GM19043 (cell line): ENCODE results near the gene PXMP4.

Experiments
- ATAC-seq: cut with Tn5 transposase; IDR thresholded peaks from one replicate; pipeline ENCODE4 v1.9.1; 2021; ENCODE audit warnings: low read depth; ENCODE audit not compliant: unreplicated experiment

PXMP4 gene

GRCh38 chr20:33732166-33732970 is 12.3 kb upstream of the PXMP4 start:
- ATAC-seq, result peak; percentile 46

DNA sequence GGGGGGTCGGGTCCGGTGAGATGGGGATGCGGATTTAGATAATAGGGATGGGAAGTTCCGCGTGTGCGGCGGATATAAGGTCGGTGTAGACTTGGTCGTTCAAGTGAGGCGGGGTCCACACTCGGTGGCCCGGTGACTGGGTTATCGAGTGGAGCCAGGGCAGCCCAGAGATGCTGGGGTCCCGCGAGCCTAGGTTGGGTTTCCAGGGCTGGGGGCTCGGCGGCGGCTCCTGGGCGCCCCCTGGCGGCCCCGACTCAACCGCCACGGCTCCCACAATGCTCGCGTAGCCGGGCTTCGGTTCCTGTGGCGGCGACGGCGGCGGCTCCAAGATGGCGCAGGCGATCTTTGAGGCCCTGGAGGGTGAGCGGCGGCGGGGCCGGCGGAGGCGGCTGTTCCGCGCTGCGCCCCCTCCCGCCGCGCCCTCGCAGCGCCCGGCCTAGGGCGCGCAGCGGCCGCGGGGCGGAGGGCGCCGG is 11.6 kb upstream of the PXMP4 start, which contains the start of gene ZNF341:
ZNF341 (plus strand) TSS at position 304 of the 473 bp plus-strand sequence; CDS start at position 330, 26 bp downstream.
- ATAC-seq, result peak; percentile 59

GRCh38 chr20:33730946-33731692 is 11.0 kb upstream of the PXMP4 start:
- no peak for ATAC-seq

- ATAC-seq, result no peak
Measured at GRCh38 chr20:33729101-33729500, 9.0 kb upstream of the PXMP4 start.

- ATAC-seq, result no peak
Measured at GRCh38 chr20:33728463-33728862, 8.4 kb upstream of the PXMP4 start.

DNA sequence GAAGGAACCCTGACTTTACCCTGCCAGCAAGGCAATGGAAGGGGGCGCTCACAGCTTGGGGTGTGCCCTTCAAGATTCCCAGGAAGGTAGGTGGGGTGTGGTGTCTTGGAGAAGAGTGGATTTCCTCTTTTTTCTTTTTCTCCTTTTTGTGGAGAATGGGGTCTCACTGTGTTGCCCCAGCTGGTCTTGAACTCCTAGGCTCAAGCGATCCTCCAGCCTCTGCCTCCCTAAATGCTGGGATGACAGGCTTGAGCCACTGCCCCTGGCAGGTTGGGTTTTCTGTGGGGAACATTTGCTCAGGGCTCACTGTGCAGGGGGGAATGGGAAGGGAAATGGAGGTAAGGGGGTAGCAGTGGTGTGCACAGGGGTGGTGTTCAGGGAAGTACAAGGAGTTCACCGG is 7.7 kb upstream of the PXMP4 start:
- ATAC-seq, result no peak

GRCh38 chr20:33727115-33727479 is 7.0 kb upstream of the PXMP4 start:
- no peak for ATAC-seq

GRCh38 chr20:33725607-33726264 is 5.6 kb upstream of the PXMP4 start:
- ATAC-seq, result no peak

GRCh38 chr20:33724439-33725094 is 4.5 kb upstream of the PXMP4 start:
- ATAC-seq, result no peak

DNA sequence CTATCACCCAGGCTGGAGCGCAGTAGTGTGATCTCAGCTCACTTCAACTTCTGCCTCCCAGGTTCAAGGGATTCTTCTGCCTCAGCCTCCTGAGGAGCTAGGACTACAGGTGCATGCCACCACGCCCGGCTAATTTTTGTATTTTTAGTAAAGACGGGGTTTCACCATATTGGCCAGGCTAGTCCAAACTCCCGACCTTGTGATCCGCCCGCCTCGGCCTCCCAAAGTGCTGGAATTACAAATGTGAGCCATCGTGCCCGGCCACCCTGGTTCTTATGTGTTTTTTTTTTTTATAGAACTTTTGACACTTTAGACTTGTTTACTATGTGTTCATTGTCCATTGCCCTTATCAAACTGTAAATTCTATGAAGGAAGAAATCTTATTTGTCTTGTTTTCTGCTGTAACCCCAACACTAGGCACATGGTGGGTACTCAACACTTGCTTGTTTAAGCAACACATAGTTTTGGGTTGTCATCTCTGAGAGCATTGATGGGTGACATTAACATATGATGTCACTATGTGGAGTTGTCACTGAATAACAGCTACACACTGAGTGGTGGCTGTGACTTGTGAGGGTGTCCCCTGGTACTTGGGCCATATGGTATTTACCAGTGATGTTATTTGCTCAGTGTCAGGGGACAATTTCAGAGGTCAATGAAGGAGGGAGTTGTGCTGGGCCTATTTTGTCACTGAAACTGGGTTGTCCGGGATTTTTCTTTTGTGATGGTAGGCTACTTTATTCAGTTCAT is 1.5 kb upstream of the PXMP4 start:
- no peak for ATAC-seq

DNA sequence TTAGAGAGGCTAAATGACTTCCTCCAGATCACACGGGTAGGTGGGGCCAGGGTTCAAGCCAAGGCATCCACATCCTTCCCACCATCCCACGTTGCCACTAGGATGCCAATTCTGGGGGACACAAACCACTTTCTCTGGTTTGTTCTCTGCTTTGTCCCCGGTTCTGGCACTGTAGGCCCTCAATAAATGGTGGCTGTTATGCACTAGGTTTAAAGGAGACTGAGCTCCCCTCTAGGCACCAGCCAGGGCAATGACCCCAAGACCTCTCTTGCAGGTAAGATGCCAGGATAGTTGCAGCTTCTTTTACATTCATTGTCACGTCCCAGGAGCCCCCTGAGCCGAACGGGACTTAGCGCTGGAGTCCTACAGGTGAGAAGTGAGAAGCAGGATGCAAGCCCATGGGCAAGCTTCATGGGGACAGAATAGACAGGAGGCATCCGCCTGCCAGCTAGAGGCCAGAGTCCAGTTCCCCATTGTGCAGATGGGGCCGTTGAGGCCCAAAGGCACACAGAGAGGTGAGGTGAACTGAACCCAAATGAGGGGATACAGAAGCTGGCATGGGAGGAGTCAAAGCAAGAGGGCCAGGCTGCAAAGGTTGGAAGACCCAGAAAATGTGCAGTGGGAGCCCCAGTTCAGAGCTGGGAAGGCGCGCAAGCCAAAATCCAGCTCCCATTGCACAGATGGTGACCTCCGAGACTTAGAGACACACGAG is 677 bp downstream of the PXMP4 start:
- ATAC-seq, result no peak

DNA sequence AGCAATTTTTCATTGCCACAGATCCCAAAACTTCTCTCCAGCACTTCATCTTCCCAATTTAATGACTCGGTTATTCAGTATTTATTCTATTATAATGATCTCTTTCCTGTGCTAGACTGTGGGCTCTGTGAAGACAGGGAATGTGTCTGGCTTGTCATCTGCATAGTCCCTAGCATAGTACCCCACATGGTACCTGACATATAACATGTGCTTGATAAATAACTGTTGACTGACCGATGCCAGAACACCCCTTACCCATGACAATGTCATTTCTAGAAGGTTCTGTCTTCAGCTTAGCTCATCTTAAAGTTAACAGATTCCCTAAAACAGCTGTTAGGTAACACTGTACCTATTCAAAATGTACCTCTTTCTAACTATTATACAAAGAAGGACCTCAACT is 3.6 kb downstream of the PXMP4 start:
- ATAC-seq, result no peak

- ATAC-seq, result no peak
Measured at GRCh38 chr20:33713865-33714367, 6.2 kb downstream of the PXMP4 start.

DNA sequence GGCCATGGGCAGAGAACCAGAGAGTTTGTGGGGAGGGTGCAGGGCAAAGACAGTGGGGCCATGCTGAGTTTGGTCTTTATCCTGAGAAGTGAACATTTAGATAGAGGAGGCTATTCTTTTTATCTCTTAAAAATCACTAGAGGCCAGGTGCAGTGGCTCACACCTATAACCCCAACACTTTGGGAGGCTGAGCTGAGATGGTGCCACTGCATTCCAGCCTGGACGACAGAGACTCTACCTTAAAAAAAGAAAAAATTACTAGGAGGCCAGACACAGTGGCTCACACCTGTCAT is 8.7 kb downstream of the PXMP4 start:
- no peak for ATAC-seq

DNA sequence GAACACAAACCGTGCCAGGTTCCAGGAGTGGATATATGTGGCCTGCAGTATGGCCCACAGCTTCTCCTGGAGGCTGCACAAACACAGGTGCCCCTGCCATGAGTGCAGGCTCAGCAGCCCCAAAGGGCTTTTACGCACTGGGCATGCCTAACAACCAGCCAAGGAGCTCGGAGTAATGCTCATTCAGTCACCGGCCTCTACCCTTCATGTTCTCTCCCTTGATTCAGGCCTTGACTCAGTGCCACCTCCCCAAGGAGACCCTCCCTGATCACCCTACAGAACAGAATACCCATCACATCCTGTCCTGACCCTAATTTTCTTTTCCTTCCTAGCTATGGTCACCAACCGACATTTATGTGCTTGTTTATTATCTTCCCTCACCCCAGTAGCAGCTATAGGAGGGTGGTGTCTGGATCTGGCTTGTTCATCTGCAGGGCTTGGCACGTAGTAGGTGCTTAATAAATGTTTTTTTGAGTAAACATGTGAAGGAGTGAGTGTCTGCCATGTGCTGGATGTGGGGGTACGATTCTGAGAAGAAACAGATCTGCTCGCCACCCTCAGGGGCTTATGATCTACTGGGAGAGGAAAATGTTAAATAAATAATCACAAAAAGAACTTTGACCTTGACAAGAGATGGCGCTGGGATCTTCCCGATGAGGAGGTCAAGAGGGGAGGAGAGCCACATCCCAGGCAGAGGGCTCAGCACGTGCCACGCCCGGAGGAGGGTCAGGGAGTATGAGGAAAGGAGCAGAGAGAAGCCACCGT is 9.2 kb downstream of the PXMP4 start:
- ATAC-seq, result no peak

GRCh38 chr20:33709905-33710541 is 10.1 kb downstream of the PXMP4 start:
- no peak for ATAC-seq

- ATAC-seq, result no peak
Measured at GRCh38 chr20:33709398-33709797, 10.7 kb downstream of the PXMP4 start.

DNA sequence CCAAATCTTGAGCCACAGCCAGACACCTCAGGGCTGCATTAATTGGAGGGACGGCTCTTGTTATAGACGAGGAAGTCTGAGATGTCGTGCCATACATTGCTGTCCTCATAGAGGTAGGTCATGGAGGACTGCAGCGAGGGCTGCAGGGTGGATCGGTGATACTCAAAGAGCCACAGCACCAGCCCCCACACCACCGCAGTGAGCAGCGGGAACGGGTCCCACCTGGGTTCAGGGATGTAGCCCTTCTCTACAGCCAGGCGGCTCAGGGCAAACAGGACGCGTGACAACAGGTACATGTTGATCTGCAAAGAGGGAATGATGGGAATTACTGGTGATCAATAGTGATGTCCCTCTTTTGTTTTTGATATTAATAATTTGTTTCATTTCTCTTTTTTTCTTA is 12.4 kb downstream of the PXMP4 start:
- ATAC-seq, result no peak
